Loucy (cell line): ENCODE measurements around the gene MBLAC1.
A peak's percentile ranks its signal among the peaks of the same experiment; 100 is the strongest.
"Not testable (repeated sequence)": the region's sequence is repeated elsewhere in the genome, so short reads cannot be mapped to it uniquely, and the experiment has no call there.

ENCODE experiments used
- H2AFZ ChIP-seq: fragments of 200-600 bp; sonication (generic); 2 replicates; pipeline ENCODE4 v1.6.0; 2016; ENCODE audit warnings: antibody characterized with exemption, mild to moderate bottlenecking, low read length, moderate library complexity
- H3F3A ChIP-seq: fragments of 200-600 bp; 2 replicates; pipeline ENCODE4 v1.6.0; 2016; ENCODE audit warnings: antibody characterized with exemption, low read depth, mild to moderate bottlenecking
- H3K27me3 ChIP-seq: fragments of 200-600 bp; sonication (generic); 2 replicates; pipeline ENCODE4 v1.6.1; 2014; ENCODE audit warnings: low read length, mild to moderate bottlenecking; ENCODE audit not compliant: insufficient read depth, poor library complexity, severe bottlenecking
- H3K36me3 ChIP-seq: fragments of 200-600 bp; sonication (generic); 2 replicates; pipeline ENCODE4 v1.6.1; 2016; ENCODE audit warnings: low read length; ENCODE audit not compliant: insufficient read depth
- H3K4me1 ChIP-seq: fragments of 200-600 bp; sonication (generic); 2 replicates; pipeline ENCODE4 v1.5.1; 2014; ENCODE audit warnings: low read length, mild to moderate bottlenecking; ENCODE audit not compliant: insufficient read depth, poor library complexity, severe bottlenecking
- H3K4me2 ChIP-seq: fragments of 200-600 bp; sonication (generic); 2 replicates; pipeline ENCODE4 v1.6.0; 2014; ENCODE audit warnings: antibody characterized with exemption, low read length, low read depth, mild to moderate bottlenecking; ENCODE audit not compliant: poor library complexity, severe bottlenecking
- H3K4me3 ChIP-seq: fragments of 200-600 bp; sonication (generic); 2 replicates; pipeline ENCODE4 v1.5.1; 2014; ENCODE audit warnings: low read length, mild to moderate bottlenecking, mixed read lengths; ENCODE audit not compliant: poor library complexity, severe bottlenecking
- H3K79me2 ChIP-seq: fragments of 200-600 bp; sonication (generic); 2 replicates; pipeline ENCODE4 v1.6.1; 2014; ENCODE audit warnings: low read length; ENCODE audit not compliant: insufficient read depth
- H3K9ac ChIP-seq: fragments of 200-600 bp; sonication (generic); 2 replicates; pipeline ENCODE4 v1.6.0; 2014; ENCODE audit warnings: mild to moderate bottlenecking, low read depth, low read length, moderate library complexity; ENCODE audit not compliant: poor library complexity, severe bottlenecking
- H3K9me2 ChIP-seq: fragments of 200-600 bp; sonication (generic); replicated peaks from 2 replicates; pipeline ENCODE4 v1.6.1; 2016; ENCODE audit warnings: low read depth, low read length, mixed read lengths
- H3K9me3 ChIP-seq: fragments of 200-600 bp; sonication (generic); 2 replicates; pipeline ENCODE4 v1.6.1; 2014; ENCODE audit warnings: mild to moderate bottlenecking, antibody characterized with exemption, low read length, low read depth; ENCODE audit not compliant: insufficient read depth
- H4K20me1 ChIP-seq: fragments of 200-600 bp; sonication (generic); 2 replicates; pipeline ENCODE4 v1.6.0; 2014; ENCODE audit warnings: antibody characterized with exemption, low read length, mild to moderate bottlenecking; ENCODE audit not compliant: insufficient read depth, poor library complexity, severe bottlenecking
- EZH2phosphoT487 ChIP-seq: fragments of 200-600 bp; IDR thresholded peaks from 2 replicates; pipeline ENCODE4 v1.6.1; 2018; ENCODE audit warnings: antibody characterized with exemption, mild to moderate bottlenecking, moderate library complexity, borderline replicate concordance
- TF ChIP-seq, protein P1 (sequence below): fragments of 200-600 bp; sonication (generic); conservative IDR thresholded peaks from 2 replicates; pipeline ENCODE4 v1.5.1; 2014; ENCODE audit warnings: mild to moderate bottlenecking, antibody characterized with exemption, low read length

The MBLAC1 gene

DNA sequence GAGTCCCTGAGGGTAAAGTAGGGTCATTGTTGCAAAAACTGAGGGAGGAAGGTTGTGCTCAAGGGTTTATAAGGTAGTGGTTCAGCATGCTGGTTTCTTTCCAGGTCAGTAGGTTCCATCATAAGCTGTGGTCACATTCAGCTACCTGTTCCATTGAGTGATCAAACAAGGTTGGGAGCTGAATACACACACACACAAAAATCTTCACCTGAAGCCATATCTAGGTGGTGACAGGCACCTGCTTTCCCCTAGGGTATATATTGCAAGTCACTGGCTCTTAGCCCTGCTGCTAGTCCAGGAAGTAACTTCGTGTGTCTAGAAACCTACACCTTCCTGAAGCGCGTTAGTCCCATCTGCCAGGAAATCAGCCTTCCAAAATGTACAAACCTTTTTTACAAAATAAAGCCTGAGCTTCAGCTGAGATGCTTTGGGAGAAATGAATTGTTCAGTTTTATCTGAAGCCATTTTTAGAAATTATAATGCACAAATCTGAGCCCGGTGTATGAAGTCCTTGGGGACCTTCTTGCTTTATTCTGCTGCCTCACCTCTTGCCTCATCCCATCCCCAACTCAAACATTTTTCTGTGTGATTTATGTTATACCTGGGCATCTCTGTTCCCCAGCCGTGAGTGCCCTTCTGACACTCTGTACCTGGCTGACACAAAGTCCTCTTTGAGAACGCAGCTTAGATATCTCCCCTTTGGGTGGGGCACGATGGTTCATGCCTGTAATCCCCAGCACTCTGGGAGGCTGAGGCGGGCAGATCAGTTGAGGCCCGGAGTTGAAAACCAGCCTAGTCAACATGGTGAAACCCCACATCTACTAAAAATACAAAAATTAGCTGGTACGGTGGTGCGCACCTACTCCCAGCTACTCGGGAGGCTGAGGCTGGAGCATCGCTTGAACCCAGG, 11.3 kb downstream of the MBLAC1 start:
- Histone ChIP-seq H3K4me2 (peak overlapping the region; percentile 35), H2AFZ (peak overlapping the region; percentile 81), H3K79me2 (no peaks in the 10 kb centered on the region), H3F3A (no peaks in the 10 kb centered on the region), H3K4me3 (no peak overlapping the region), H3K9me2 (no peaks in the 10 kb centered on the region), H3K4me1 (peaks cover 4% of the 10 kb centered on the region), H3K36me3 (no peaks in the 10 kb centered on the region), H3K9me3 (no peaks in the 10 kb centered on the region), H4K20me1 (no peaks in the 10 kb centered on the region), H3K9ac (no peak overlapping the region), H3K27me3 (no peaks in the 10 kb centered on the region)
- TF ChIP-seq EZH2phosphoT487, result no peak
- TF ChIP-seq, protein P1, sequence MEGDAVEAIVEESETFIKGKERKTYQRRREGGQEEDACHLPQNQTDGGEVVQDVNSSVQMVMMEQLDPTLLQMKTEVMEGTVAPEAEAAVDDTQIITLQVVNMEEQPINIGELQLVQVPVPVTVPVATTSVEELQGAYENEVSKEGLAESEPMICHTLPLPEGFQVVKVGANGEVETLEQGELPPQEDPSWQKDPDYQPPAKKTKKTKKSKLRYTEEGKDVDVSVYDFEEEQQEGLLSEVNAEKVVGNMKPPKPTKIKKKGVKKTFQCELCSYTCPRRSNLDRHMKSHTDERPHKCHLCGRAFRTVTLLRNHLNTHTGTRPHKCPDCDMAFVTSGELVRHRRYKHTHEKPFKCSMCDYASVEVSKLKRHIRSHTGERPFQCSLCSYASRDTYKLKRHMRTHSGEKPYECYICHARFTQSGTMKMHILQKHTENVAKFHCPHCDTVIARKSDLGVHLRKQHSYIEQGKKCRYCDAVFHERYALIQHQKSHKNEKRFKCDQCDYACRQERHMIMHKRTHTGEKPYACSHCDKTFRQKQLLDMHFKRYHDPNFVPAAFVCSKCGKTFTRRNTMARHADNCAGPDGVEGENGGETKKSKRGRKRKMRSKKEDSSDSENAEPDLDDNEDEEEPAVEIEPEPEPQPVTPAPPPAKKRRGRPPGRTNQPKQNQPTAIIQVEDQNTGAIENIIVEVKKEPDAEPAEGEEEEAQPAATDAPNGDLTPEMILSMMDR, result no peak

DNA sequence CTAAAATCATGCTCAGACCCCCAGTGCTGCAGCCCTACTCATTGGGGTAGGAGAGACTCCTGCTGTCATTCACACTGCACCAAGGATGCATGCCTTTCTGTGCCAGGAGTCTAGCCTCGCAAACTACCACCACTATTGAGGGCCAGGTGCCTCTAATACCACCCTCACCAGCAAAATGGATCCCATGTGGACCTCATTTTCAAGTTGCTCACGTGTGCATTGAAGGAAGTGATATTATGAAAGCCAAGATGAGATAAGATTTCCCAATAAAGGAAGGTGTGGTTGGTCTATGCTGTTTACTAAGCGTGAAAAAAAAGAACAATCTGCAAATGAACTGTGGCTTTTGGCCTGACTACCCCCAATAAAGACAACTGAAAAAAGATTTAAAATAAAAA, 14.8 kb downstream of the MBLAC1 start:
- Histone ChIP-seq H3K27me3 (no peaks in the 10 kb centered on the region), H4K20me1 (no peaks in the 10 kb centered on the region), H3K4me2 (no peak overlapping the region), H3K9me2 (no peaks in the 10 kb centered on the region), H3K36me3 (no peaks in the 10 kb centered on the region), H3K4me3 (no peak overlapping the region), H3K79me2 (no peaks in the 10 kb centered on the region), H3K9ac (no peak overlapping the region), H3K9me3 (no peaks in the 10 kb centered on the region), H3K4me1 (peaks cover 4% of the 10 kb centered on the region), H3F3A (no peaks in the 10 kb centered on the region), H2AFZ (peak overlapping the region; percentile 30; the same call in 1 of the 2 replicates)
- TF ChIP-seq, protein P1, result no peak
- no peak for TF ChIP-seq EZH2phosphoT487

DNA sequence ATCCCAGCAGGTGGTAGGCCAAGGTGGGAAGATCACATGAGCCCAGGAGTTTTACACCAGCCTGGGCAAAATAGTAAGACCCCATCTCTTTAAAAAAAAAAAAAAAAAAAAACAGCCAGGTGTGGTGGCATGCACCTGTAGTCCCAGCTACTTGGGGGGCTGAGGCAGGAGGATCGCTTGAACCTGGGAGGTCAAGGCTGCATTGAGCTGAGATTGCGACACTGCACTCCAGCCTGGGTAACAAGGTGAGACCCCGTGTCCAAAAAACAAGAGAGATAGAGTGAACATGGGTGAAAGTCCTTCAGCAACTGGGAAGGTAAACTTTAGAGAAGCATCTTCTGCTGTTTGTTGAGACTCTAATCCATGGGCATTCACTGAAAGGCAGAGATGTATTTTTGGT, 15.7 kb downstream of the MBLAC1 start:
- no peak for TF ChIP-seq EZH2phosphoT487
- TF ChIP-seq, protein P1, result no peak
- H3K4me1 ChIP-seq, result peaks cover 4% of the 10 kb centered on the region
- H2AFZ ChIP-seq, result no peak overlapping the region
- H3K79me2 ChIP-seq, result no peaks in the 10 kb centered on the region
- no peak overlapping the region for H3K4me3 ChIP-seq
- H3K27me3 ChIP-seq, result no peaks in the 10 kb centered on the region
- no peaks in the 10 kb centered on the region for H3K9me3 ChIP-seq
- H3F3A ChIP-seq, result no peaks in the 10 kb centered on the region
- H3K4me2 ChIP-seq, result no peak overlapping the region
- no peaks in the 10 kb centered on the region for H3K9me2 ChIP-seq
- no peak overlapping the region for H3K9ac ChIP-seq
- H3K36me3 ChIP-seq, result no peaks in the 10 kb centered on the region
- H4K20me1 ChIP-seq, result no peaks in the 10 kb centered on the region

DNA sequence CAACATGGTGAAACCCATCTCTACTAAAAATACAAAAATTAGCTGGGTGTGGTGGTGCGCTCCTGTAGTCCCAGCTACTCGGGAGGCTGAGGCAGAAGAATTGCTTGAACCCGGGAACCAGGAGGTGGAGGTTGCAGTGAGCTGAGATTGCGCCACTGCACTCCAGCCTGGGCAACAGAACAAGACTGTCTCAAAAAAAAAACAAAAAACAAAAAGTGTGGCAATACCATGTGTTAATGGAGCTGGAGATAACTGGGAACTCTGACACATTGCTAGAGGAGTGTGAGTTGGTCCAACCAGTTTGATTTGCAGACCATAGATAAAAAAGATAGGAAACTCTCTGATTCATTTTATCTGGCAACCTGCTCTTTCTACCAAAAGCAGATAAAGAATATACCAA, 19.6 kb downstream of the MBLAC1 start:
- H4K20me1 ChIP-seq, H3K9me3 ChIP-seq, H3F3A ChIP-seq, H3K27me3 ChIP-seq, H3K36me3 ChIP-seq, H3K4me3 ChIP-seq, H3K9ac ChIP-seq, H3K4me2 ChIP-seq, H2AFZ ChIP-seq, H3K9me2 ChIP-seq: not testable (repeated sequence)
- peaks cover 22% of the 10 kb centered on the region for H3K79me2 ChIP-seq
- peaks cover 12% of the 10 kb centered on the region for H3K4me1 ChIP-seq
